GM18870 (cell line): Measurements from ENCODE around the gene SLCO2B1.

ENCODE experiments used
- ATAC-seq: cut with Tn5 transposase; IDR thresholded peaks from one replicate; pipeline ENCODE4 v1.9.1; 2021; ENCODE audit warnings: moderate library complexity; ENCODE audit not compliant: unreplicated experiment

Gene SLCO2B1

GRCh38 chr11:75214411-75214821 is 63.5 kb downstream of the SLCO2B1 start:
- no peak for ATAC-seq

GRCh38 chr11:75214843-75215242 is 63.9 kb downstream of the SLCO2B1 start:
- no peak for ATAC-seq

- no peak for ATAC-seq
These were observed 69.0 kb downstream of the SLCO2B1 start for GRCh38 chr11:75219869-75220268.

- no peak for ATAC-seq
These were observed 73.2 kb downstream of the SLCO2B1 start for GRCh38 chr11:75223954-75224643.

GRCh38 chr11:75225794-75226193 is 74.9 kb downstream of the SLCO2B1 start:
- no peak for ATAC-seq

- ATAC-seq: no peak
These were observed 78.6 kb downstream of the SLCO2B1 start for GRCh38 chr11:75229466-75229865.

GRCh38 chr11:75230621-75231020 is 79.7 kb downstream of the SLCO2B1 start:
- no peak for ATAC-seq

GRCh38 chr11:75233754-75234172 is 82.9 kb downstream of the SLCO2B1 start:
- ATAC-seq: no peak

GRCh38 chr11:75236062-75236461 is 85.2 kb downstream of the SLCO2B1 start:
- no peak for ATAC-seq

GRCh38 chr11:75237050-75237449 is 86.1 kb downstream of the SLCO2B1 start:
- ATAC-seq: no peak

- ATAC-seq: no peak
These were observed 87.9 kb downstream of the SLCO2B1 start for GRCh38 chr11:75238595-75239440.

- ATAC-seq: no peak
These were observed 88.8 kb downstream of the SLCO2B1 start for GRCh38 chr11:75239531-75240290.

GRCh38 chr11:75240311-75241035 is 89.6 kb downstream of the SLCO2B1 start, which contains the start of gene TPBGL:
TPBGL (plus strand) TSS chr11:75240774; CDS start chr11:75241050, 276 bp downstream.
- ATAC-seq: no peak

GRCh38 chr11:75241036-75241905 is 90.4 kb downstream of the SLCO2B1 start:
- ATAC-seq: no peak

- no peak for ATAC-seq
These were observed 91.2 kb downstream of the SLCO2B1 start for GRCh38 chr11:75241906-75242644.

GRCh38 chr11:75242722-75243600 is 92.1 kb downstream of the SLCO2B1 start:
- ATAC-seq: no peak

GRCh38 chr11:75244052-75244814 is 93.3 kb downstream of the SLCO2B1 start:
- no peak for ATAC-seq
